IPS DF 6.9 (cell line): Measurements from ENCODE around the gene ENTPD8.
A peak's percentile ranks its signal among the peaks of the same experiment; 100 is the strongest.

Experiments
- DNase-seq: peaks from one replicate; pipeline ENCODE4 v3.0.0-alpha.2; 2013; ENCODE audit warnings: low read depth, low spot score
- H3K27ac ChIP-seq: one replicate; pipeline ENCODE4 v1.5.1; 2013; ENCODE audit warnings: low read length, control low read depth
- H3K27me3 ChIP-seq: 2 replicates; pipeline ENCODE4 v1.6.1; 2013; ENCODE audit warnings: mild to moderate bottlenecking, low read length; ENCODE audit not compliant: control insufficient read depth, insufficient read depth
- H3K36me3 ChIP-seq: 2 replicates; pipeline ENCODE4 v1.6.1; 2013; ENCODE audit warnings: low read length; ENCODE audit not compliant: control insufficient read depth, insufficient read depth
- H3K4me1 ChIP-seq: 2 replicates; pipeline ENCODE4 v1.6.1; 2013; ENCODE audit warnings: low read length; ENCODE audit not compliant: control insufficient read depth, insufficient read depth
- H3K4me3 ChIP-seq: 2 replicates; pipeline ENCODE4 v1.5.1; 2013; ENCODE audit warnings: mild to moderate bottlenecking, low read length
- H3K9me3 ChIP-seq: 2 replicates; pipeline ENCODE4 v1.6.1; 2013; ENCODE audit warnings: low read length, inconsistent platforms; ENCODE audit not compliant: control insufficient read depth, insufficient read depth
- WGBS: extraction: QIAGEN DNeasy Blood & Tissue Kit; methylation state at CpG from one replicate; pipeline ENCODE4 v1.1.7; 2013; ENCODE audit warnings: mixed read lengths, missing lambda C conversion rate; ENCODE audit not compliant: insufficient read length, insufficient coverage; 5-methylcytosine and 5-hydroxymethylcytosine counted together

ENTPD8 gene

DNA sequence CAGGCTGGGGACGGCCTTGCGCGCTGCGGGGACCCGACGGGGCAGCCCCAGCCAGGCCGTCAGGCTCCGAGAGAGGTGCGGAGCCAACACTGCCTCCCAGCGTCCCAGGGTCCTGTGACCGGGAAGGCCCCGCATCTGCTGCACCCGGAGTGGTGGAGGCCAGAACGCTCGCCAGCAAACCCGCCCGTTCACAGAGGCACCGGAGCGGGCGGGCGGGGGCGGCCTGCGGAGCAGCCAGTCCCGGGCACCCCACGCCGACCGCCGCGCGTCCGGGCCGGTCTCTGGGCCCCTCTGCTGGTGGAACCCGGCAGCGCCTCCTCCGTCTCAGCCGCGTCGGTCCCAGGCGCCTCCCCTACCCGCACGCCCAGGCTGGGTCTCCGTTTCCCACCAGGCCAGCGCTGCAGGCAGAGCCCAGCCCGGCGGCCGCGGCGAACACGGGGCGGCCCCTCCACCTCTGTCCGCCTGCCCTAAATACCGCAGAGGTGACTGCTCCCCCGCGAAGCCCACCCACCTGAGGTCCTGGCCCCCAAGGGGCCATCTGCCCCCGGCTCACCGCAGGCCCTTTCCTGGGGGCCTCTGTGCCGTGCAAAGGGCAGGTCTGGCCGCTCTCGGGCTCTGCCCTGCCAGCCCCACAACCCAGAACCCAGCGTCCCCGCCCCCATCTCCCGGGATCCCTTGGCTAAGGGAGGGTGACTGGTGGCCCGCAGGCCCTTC, 34.1 kb downstream of the ENTPD8 start:
- no peak overlapping the region for H3K27ac ChIP-seq
- peak; percentile 50 for DNase-seq

DNA sequence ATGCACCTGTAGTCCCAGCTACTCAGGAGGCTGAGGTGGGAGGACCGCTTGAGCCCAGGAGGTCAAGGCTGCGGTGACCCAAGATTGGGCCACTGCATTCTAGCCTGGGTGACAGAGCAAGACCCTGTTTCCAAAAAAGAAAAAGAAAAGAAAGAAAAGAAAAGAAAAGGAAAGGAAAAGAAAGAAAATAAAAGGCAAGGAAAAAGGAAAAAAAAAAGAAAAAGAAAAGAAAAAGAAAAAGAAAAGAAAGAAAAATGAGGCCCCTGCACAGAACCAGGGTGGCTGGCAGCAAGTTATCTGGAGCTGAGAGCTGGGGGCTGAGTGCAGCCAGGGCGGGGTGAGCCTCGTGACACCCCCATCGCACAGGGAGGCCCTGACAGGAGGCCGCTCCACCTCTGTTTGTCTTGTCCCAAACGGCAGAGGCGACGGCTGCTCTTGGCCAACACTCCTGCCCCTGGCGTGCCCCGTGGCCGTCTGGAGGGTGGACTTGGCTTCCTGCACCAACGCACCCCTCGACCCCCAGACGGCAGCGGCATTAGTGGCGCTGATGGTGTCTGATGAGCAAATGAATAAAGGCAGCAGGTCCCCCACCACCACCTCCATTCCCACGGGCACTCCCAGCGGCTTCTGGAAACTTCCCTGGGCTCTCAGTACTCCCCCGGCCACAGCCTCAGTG, 34.9 kb downstream of the ENTPD8 start:
- Histone ChIP-seq H3K27me3 (no peaks in the 10 kb centered on the region), H3K36me3 (no peaks in the 10 kb centered on the region), H3K9me3 (no peaks in the 10 kb centered on the region), H3K4me1 (peaks cover 2% of the 10 kb centered on the region), H3K4me3 (no peak overlapping the region), H3K27ac (no peak overlapping the region)
- DNase-seq = no peak
- WGBS = no CpG with 5 or more reads among the region's 20 CpGs

More for the DNA sequence above, 34.1 kb downstream of the ENTPD8 start:
- H3K4me1 ChIP-seq = peaks cover 2% of the 10 kb centered on the region
- WGBS = no CpG with 5 or more reads among the region's 63 CpGs
- no peaks in the 10 kb centered on the region for H3K9me3 ChIP-seq
- no peaks in the 10 kb centered on the region for H3K36me3 ChIP-seq
- H3K27me3 ChIP-seq = no peaks in the 10 kb centered on the region
- H3K4me3 ChIP-seq = peak overlapping the region; percentile 28; the same call in 1 of the 2 replicates

- WGBS = no CpG with 5 or more reads among the region's 11 CpGs
- Histone ChIP-seq H3K27ac (no peak overlapping the region), H3K36me3 (no peaks in the 10 kb centered on the region), H3K27me3 (no peaks in the 10 kb centered on the region), H3K4me3 (no peak overlapping the region), H3K9me3 (no peaks in the 10 kb centered on the region), H3K4me1 (peaks cover 2% of the 10 kb centered on the region)
- no peak for DNase-seq
Measured at GRCh38 chr9:137405677-137406081, 35.5 kb downstream of the ENTPD8 start.

DNA sequence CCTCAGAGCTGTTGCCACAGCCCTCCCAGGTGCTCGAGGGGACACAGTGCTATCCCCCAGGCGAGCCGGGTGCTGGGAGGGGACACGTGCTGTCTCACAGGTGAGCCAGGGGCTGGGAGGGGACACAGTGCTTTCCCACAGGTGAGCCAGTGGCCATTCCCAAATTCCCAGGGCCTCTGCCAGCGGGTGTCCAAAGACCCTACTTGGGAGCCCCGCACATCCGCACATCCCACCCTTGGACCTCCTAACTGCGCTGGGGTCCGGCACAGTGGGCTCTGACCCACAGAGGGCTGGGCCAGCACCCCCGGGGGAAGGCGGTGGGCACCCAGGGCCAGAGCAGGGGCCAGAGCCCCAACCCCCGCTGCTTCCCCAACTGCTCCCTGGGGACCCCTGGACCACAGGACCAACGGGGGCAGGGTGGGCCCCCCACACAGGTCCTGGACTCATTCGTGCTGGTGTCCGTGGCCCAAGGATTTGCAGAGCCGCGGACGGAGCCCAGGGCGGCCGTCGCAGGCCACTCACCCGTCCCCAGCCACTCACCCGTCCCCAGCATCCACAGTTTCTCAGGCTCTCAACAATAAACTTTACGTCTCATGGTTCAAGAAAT, 36.1 kb downstream of the ENTPD8 start:
- no peaks in the 10 kb centered on the region for H3K9me3 ChIP-seq
- no CpG with 5 or more reads among the region's 24 CpGs for WGBS
- H3K4me1 ChIP-seq = peaks cover 2% of the 10 kb centered on the region
- H3K27ac ChIP-seq = no peak overlapping the region
- no peak overlapping the region for H3K4me3 ChIP-seq
- DNase-seq = no peak
- H3K36me3 ChIP-seq = no peaks in the 10 kb centered on the region
- no peaks in the 10 kb centered on the region for H3K27me3 ChIP-seq

DNA sequence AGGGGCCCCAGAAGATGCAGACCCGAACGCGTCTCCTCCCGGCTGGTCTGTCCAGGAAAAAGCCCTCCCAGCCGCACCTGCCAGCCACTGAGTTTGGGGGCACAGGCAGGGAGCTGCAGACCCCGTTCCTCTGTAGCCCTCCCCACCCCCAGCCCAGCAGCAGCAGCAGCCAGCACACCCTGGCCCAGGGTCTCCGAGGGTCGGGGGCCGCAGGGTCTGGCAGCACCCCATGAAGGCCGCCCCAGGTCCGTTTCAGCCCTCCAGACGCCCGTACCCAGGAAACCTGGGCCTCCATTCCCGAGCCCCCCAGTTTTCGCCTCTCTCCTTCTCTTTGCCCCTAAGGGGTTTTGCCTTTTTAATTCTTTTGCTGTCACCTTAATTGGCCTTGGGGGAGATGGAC, 37.9 kb downstream of the ENTPD8 start:
- WGBS = no CpG with 5 or more reads among the region's 15 CpGs
- Histone ChIP-seq H3K27ac (no peak overlapping the region), H3K9me3 (no peaks in the 10 kb centered on the region), H3K4me1 (peaks cover 2% of the 10 kb centered on the region), H3K27me3 (no peaks in the 10 kb centered on the region), H3K4me3 (no peak overlapping the region), H3K36me3 (no peaks in the 10 kb centered on the region)
- no peak for DNase-seq

- no peak for DNase-seq
- Histone ChIP-seq H3K27me3 (no peaks in the 10 kb centered on the region), H3K36me3 (no peaks in the 10 kb centered on the region), H3K9me3 (no peaks in the 10 kb centered on the region), H3K27ac (no peak overlapping the region), H3K4me3 (no peak overlapping the region), H3K4me1 (peaks cover 2% of the 10 kb centered on the region)
- WGBS = no CpG with 5 or more reads among the region's 11 CpGs
Measured at GRCh38 chr9:137402746-137403145, 38.4 kb downstream of the ENTPD8 start.

GRCh38 chr9:137398561-137399468, 42.3 kb downstream of the ENTPD8 start:
- Histone ChIP-seq H3K4me1 (no peaks in the 10 kb centered on the region), H3K36me3 (no peaks in the 10 kb centered on the region; the same call in 1 of the 2 replicates), H3K9me3 (no peaks in the 10 kb centered on the region), H3K27me3 (no peaks in the 10 kb centered on the region), H3K27ac (no peak overlapping the region), H3K4me3 (no peak overlapping the region)
- WGBS = no CpG with 5 or more reads among the region's 60 CpGs
- no peak for DNase-seq

- no peaks in the 10 kb centered on the region for H3K27me3 ChIP-seq
- no peaks in the 10 kb centered on the region; the same call in 1 of the 2 replicates for H3K36me3 ChIP-seq
- H3K4me3 ChIP-seq = no peak overlapping the region
- no peak overlapping the region for H3K27ac ChIP-seq
- 100% methylated on average over 1 of the region's 20 CpGs for WGBS
- H3K4me1 ChIP-seq = no peaks in the 10 kb centered on the region
- no peak for DNase-seq
- H3K9me3 ChIP-seq = no peaks in the 10 kb centered on the region
Measured at GRCh38 chr9:137397675-137398423, 43.3 kb downstream of the ENTPD8 start.

DNA sequence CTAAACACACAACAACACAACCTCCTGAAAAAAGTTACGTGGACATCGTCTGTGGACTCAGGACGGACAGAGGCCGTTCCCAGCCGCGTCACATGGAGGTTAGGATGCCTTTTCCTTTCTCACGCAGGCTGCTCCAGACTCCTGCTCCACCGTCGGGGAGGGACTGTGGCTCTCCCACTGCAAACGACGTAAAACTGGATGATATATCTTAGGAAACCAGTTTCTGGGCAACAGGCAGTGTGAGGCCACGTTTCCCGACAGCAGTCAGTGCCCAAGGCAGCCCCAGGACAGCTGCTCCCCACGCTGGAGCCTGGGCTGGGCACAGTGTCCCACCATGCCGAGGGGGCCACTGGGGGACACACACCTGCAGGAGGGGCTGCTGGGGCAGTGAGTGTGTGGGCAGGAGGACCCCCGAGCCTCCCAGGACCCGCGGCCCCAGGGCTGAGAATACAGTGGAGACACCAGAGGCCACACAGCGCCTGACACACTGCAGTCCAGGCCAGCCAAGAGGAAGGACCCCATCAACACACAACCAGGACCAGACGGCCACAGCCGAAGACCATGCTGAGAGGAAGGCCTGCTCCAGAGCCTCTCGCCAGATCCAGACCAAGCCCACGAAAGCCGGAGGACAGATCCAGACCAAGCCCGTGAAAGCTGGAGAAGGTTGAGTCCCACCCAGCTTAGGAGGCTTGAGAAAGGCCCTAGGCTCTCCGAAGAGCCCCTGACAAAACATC, 44.4 kb downstream of the ENTPD8 start:
- DNase-seq = no peak
- H3K9me3 ChIP-seq = no peaks in the 10 kb centered on the region
- no peaks in the 10 kb centered on the region; the same call in 1 of the 2 replicates for H3K36me3 ChIP-seq
- H3K4me1 ChIP-seq = no peaks in the 10 kb centered on the region
- WGBS = no CpG with 5 or more reads among the region's 26 CpGs
- H3K27me3 ChIP-seq = no peaks in the 10 kb centered on the region
- no peak overlapping the region for H3K4me3 ChIP-seq
- H3K27ac ChIP-seq = no peak overlapping the region
